ENCODE measurements around the gene GAS2L3. TPM values are rescaled to one million over a fixed set of nuclear protein-coding genes. Genes with fewer than 3 reads are reported as not detected.
"Not testable (repeated sequence)": the region's sequence is repeated elsewhere in the genome, so short reads cannot be mapped to it uniquely, and the experiment has no call there.

GAS2L3 gene
- total RNA-seq = 23.6 and 33.4 TPM in 2 replicates

DNA sequence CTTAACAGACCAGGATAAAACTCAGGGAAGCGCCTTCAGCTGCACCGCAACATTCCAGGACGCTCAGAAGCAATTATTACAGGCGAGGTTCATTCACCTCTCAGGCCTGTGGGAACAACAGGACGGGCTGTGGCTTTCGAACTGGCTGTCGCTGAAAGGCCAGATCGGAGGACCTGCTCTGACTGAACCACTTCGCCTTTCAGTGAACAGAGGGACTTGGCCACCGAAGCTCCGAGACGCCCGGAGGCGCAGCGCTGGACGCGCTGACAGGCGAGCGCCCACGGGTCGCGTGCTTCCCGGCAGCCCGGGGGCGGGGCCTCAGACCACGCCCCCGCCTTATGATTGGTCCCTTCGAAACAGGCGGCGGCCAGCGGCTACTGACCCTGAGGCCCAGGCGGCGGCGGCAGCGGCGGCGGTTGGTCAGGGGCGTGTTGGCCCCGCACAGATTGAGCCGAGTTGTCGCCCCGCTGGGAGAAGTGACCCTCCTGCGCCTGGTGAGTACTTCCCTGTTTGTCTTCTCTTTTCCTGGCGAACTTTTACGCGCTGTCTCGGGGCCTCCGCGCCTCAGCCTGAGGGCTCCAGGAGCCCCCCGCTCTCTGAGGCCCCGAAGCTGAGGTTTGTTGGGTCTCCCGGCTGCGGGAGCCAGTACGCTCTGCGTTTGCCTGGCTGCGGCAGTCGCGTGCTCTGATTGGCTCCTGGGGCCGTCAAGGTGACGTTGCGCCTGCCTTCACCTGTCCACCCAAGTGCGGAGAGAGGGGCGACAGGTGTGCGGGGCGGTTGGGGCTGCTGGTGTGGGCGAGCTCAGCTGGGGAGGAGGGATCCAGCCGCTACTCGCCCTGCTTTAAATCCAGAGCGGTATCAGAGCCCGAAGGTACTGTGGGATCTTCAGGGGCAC, at the start of gene GAS2L3:
GAS2L3 (plus strand) TSS at position 393 of the 895 bp plus-strand sequence. CDS start 21,221 bp downstream, outside the sequence.
- peak; percentile 66 for DNase-seq (ENCODE audit: low read depth, low spot score)

DNA sequence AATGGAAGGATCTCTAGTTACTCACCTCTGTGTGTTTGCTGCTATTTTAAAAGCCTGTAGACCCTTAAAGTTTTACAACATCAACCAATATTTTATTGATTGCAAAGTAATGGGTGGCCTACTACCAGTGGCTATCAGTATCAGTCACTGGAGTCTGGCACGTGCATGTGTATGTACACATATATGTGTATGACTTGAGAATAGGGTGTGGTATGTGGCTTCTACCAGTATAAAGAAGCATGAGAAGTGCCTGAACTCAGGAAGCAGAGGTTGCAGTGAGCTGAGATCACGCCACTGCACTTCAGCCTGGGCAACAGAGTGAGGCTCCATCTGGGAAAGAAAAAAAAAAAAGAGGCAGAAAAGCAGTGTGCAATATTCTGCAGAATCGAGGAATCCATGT, 45.5 kb upstream of the GAS2L3 start:
- DNase-seq (ENCODE audit: low read depth, low spot score) = no peak

DNA sequence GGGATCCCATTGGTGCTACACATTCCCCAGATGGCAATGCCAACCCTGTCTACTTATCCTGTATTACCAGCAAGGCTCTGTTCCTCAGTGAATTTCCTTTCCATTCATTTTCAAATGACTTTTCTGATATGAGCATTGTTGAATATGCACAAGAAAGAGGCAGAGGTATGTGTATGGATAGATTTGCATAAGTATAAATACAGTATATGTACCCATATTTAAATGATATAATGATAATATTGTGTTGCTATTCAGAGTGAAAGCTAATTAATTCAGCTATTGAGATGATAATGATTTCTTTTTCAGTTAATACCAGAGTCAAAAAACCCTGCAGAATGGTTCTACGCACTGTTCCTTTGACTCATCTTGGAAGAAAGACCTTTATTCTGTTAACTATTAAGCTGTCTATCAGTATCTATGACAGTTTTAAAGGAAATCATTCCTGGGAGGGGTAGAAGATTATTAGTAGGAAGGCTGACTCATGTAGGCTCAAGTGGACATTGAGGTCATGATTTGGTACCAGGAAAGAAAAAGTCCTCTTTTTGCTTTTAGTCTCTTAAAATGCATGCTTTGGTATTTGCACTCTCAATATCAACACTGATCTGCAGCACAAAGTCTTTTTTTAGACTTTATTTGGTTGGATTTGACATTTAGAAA, 44.9 kb upstream of the GAS2L3 start:
- DNase-seq (ENCODE audit: low read depth, low spot score) = no peak

DNA sequence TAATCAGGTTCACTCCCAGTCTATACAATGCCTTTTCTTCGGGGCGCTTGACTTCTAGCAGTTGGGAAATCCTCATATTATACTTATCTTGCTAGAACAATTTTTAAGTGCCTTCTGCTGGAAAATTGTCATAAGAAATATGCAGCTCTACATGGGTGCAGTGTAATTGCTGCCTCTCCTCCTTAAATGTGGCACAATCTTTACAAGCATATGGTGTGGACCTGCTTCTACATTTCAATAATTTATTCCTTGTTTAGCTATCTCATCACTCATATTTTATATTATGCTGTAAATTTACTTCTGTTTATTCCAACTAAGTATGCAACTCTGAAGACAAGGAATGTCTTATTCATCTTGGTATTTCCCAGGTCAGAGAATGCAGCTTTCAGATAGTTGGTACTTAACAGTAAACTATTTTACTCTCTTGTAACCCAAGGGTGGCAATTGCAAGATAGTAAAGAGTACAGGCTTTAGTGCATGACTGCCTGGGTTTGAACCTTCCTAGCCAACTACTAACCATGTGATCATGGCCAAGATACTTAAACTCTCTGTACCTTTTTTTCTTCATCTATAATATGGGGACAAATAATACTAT, 43.6 kb upstream of the GAS2L3 start:
- DNase-seq (ENCODE audit: low read depth, low spot score) = no peak

DNA sequence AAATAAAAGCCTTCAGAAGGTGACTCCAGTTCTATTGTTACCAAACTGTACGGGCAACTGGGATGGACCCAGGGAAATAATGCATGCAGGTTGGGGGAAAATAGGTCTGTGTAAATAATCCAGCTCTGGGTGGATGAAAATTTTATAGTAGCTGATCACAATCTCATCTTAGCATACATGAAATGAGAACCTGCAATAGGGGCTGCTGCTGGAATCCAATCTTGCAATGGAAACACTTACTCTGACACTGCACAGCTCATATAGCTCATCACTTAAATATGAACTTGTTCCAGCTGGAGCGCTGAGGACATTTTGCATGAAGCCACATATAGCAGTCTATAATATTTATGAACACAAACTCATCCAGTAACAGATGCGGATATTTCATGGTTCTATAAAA, 40.1 kb upstream of the GAS2L3 start:
- no peak for DNase-seq (ENCODE audit: low read depth, low spot score)

DNA sequence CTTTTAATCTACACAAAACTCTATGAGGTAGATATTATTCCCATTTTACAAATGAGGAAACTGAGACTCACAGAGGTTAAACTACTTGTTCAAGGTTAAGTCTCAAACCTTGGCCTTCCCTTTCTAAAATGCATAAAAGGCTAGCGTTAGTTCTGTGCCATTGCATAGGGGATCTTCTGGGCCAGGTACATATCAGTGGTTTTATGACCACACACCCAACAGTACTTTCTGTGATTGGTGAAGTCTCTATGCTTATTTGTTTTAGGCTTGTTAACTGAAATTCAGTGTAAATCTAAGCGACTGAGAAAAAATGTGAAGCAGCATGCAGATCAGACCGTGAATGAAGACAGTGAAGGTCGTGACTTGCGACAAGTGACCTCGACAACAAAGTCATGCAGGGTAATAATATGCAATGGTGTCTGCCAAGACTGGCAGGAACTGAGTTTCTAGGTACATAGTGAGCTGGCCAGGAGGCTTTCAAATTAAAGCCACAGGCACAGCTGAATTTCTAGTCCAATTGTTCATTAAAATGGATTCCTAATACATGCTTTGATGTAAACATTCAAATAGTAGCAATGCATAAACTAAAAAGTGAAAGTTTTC, 38.8 kb upstream of the GAS2L3 start:
- DNase-seq (ENCODE audit: low read depth, low spot score) = no peak

DNA sequence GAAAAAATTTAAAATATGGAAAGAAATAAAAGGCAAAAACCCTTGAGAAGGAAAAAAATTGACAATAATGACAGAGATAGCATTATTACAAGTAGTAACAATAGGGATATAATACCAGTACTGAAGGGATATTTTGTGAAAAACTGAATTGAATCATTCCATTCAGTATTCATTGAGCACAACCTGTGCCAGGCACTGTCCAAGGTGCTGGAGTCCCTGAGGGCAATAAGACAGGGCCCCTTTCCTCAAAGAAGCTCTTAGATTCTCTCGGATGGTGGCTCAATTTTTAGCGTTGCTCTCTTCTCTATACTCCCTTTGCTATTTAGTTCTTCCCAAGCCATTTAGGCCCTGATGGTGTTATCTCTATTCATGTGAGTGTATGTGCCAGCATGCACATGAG, 34.3 kb upstream of the GAS2L3 start:
- DNase-seq (ENCODE audit: low read depth, low spot score) = no peak

DNA sequence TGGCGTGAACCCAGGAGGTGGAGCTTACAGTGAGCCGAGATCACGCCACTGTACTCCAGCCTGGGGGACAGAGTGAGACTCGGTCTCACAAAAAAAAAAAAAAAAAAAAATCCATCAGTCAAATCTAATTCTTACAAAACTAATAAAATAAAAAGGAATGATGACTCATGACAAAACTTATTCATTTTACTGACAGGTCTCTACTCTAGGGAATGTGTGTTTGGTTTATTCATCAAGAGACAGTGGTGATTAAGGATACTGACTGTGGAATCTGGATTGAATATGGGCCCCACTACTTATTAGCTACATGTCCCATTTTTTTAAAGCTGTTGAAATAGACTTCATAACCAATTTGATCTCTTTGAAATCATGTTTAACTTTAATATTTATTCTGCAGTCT, 29.3 kb upstream of the GAS2L3 start:
- DNase-seq (ENCODE audit: low read depth, low spot score) = no peak

DNA sequence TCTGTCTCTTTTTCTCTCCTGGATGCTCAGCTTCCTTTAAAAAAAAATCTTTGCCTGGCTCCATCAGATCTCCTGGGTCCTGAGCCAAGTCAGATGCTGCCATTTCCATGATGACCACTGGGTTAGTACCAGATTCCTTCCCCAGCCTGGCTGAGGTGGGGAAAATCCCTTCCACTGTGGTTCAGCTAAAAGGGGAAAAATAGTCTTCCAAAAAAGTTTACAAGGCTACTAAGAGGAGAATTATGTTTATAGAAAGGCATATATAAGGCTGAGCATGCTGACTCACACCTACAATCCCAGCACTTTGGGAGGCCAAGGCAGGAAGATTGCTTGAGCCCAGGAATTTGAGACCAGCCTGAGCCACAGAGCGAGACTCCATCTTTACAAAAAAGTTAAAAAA, 28.4 kb upstream of the GAS2L3 start:
- DNase-seq (ENCODE audit: low read depth, low spot score) = no peak

DNA sequence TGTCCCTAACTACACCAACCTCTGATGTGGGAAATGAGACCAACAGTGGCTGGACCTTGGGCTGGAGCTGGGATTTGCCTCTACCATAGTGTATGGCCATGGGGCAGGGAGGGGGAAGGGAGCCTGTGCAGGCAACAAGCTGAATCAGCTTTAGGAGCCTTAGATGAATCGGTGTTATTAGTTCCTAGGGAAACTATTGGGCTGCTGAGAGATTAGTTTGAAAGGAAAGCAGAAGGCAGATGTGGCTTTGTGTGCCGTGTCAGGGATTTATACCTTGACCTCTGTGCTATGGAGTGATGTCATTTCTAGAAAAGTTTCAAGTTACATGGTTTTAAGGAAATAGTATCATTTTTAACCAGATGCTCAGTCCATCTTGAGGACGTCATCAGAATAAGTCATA, 19.5 kb upstream of the GAS2L3 start:
- no peak for DNase-seq (ENCODE audit: low read depth, low spot score)

DNA sequence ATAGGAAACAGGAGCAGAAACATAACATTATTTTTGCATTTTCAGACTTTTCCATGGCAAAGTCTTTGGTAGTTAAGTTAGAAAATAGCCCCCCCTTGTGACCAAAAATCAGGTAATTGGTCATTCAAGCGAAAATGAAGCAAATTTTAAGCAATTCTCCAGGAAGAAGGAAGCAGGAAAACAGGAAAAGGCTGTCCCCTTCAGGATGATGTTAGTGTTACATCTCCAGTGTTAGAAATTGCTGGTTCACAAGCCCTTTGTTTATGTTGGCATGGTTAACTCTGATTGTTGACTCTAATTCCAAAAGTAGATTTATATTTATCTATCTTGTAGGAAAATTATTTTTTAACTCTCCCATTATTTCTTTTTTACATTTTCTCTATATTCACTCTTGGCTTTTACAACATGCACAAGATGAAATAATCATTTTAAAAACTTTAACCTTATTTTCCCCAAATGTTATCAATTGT, 18.8 kb upstream of the GAS2L3 start:
- DNase-seq (ENCODE audit: low read depth, low spot score) = peak; percentile 81

DNA sequence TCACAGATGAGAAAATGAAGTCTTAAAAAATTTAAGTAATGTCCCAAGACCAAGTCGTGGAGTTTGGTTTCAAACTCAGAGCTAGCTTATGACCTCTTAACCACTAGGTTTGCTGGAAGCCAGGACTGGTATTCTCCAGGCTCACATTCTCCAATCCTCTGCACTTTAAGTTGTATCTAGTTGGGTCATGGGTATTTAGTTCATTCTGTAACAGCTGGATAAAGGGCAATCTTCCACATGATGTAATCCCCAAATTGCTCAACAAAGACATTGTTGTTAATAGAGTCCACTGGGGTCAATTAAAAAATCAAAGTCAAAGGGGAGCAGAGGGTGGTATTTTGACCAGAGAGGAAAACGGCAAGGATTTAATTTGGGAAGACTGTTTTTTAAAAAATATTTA, 17.8 kb upstream of the GAS2L3 start:
- no peak for DNase-seq (ENCODE audit: low read depth, low spot score)

DNA sequence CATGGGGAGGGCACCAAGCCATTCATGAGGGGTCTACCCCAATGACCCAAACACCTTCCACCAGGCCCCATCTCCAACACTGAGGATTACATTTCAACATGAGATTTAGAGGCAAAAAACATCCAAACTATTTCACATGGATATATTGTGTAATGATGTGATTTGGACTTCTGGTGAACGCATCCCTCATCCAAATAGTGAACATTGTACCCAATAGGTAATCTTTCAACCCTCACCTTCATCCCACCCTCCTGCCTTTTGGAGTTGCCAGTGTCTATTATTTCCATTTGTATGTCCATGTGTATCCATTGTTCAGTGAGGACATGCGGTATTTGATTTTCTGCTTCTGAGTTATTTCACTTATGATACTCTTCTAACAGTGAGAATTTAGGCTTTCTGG, 16.1 kb upstream of the GAS2L3 start:
- DNase-seq (ENCODE audit: low read depth, low spot score) = no peak

DNA sequence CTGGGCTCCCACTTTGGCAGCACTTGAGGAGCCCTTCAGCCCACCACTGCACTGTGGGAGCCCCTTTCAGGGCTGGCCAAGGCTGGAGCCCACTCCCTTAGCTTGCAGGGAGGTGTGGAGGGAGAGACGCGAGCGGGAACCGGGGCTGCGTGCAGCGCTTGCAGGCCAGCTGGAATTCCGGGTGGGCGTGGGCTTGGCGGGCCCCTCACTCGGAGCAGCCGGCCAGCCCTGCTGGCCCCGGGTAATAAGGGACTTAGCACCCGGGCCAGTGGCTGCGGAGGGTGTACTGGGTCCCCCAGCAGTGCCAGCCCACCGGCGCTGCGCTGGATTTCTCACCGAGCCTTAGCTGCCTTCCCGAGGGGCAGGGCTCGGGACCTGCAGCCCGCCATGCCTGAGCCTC, 14.2 kb upstream of the GAS2L3 start:
- DNase-seq (ENCODE audit: low read depth, low spot score) = not testable (repeated sequence)

DNA sequence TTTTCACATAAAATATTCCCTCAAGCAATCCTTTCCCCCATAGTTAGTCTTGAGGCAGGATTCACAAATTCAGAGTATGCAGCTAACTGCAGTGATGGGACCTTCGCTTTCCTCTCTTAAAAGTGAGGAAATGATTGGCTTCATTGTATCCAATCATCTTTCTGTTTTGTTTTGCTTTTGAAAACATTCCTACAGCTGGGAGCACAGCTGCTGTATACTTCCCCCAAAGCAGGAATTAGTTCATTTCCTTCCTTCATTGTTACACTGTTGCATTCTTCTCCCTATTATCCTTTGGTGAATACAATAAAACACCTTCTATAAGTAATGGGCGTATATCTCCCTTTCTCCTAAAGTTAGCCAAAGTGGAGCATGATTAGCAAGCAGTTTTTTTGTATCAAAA, 9.4 kb upstream of the GAS2L3 start:
- peak; percentile 66 for DNase-seq (ENCODE audit: low read depth, low spot score)

DNA sequence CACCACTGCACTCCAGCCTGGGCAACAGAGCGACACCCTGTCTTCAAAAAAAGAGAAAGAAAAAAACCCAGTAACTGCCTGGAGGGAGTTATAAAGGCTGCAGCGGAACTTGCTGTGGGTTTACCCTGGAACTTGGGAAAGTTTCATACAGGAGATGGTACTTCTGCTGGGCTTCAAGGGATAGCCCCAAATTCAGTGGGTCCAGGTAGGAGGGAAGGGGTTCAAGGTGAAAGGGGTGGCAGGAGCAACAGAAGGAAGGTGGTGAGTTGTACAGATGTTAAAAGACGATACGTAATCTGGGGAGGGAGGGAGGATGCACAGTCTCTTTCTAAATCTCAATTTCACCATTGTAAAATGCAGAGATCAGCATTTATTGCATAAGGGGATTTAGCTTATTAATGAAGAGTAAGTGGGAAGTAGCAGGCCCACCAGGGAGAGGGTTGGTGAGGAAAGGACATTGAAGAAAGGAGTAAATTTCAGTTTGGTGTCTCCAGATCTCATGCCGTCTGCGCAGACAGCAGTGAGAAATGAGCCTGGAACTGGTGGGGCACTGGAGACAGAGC, 8.5 kb upstream of the GAS2L3 start:
- DNase-seq (ENCODE audit: low read depth, low spot score) = no peak

DNA sequence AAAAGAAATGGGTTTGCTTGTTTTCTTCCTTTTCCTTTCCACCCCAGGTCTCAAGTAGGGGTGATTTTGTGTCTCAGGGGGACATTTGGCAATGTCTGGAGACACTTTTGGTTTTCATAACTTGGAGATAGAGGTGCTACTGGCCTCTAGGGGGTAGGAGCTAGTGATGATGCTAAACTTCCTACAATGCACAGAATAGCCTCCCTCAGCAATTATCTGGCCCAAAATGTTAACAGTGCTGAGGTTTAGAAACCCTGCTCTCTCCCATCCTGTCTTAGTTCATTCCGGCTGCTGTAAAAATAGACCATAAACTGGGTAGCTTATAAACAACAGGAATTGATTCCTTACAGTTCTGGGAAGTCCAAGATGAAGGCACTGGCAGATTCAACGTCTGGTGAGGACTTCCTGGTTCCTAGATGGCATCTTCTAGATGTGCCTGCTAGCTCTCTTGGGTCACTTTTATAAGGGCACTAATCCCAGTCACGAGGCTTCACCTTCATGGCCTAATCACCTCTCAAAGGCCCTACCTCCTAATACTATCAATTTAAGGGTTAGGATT, 7.4 kb upstream of the GAS2L3 start:
- no peak for DNase-seq (ENCODE audit: low read depth, low spot score)

DNA sequence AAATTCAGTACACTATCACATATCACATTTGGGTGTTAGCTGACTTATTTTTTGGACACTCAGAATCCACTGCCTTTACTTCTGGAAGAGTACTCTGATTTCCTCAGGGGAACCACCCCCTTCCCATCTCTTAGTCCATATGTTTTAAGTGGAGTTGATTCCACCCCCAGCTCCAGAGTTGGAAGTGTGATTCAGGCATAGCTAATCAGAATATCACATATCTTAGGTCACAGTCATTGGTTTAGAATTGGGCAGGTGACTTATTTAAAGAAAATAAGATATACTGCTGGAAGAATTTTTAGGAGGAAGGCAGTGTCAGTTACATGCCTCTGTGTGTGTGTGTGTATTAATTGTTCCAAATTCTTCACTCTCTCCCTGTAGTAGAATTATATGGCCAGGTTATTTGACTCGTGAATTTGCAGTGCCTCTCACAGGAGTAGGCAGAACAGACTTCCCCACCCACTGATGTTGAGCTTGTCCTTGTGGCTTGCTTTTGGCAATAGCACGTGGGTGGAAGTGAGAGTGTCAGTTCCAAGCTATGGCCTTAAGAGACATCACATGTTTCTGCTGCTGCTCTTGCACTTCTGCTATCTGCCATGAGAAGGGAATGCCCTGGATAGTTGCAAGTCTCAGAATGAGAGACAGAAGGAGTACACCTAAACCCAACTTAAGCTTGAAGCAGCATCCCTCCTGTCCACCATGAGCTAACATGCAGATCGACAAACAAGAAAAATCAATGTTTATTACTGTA, 6.4 kb upstream of the GAS2L3 start:
- no peak for DNase-seq (ENCODE audit: low read depth, low spot score)

DNA sequence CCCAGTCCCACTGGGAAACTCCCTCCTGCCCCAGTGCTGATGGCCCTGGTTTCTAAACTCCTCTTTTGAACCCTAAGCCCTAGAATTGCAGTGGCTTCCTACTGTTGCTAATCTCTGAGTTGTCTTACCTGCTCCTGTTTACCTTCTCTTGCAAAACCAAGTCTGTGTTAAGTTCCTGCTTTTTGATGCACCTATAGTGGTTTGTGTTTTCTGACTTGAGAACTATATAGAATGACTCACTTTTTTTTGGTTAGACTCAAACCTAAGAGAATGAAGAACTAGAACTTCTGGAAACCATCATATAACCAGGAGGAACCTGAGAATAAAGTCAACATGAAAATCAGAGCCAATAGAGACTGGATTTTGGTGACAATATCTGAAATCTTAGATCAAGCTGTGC, 5.5 kb upstream of the GAS2L3 start:
- no peak for DNase-seq (ENCODE audit: low read depth, low spot score)

DNA sequence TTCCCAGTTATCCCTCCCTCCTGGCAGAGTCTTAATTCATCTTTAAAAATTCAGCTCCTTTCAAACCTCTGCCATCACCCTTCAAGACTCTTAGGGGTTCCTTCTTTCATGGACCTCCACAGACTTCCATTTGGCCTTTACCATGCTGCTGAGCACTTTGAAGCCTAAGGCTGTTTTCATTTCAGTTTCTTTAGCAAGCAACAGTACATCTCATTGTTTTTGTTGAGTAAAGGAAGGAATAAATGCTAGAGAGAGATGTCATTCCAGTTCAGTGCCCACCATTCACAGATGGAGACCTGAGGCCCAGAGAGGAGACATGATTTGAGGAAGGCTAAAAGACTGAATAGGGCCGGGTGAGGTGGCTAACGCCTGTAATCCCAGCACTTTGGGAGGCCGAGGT, 1.3 kb upstream of the GAS2L3 start:
- DNase-seq (ENCODE audit: low read depth, low spot score) = no peak
